Fibroblast of peridontal ligament (primary cell): ENCODE measurements around the gene CACNA1F.
"Not testable (repeated sequence)": the region's sequence is repeated elsewhere in the genome, so short reads cannot be mapped to it uniquely, and the experiment has no call there.

Experiments used
- DNase-seq: peaks from one replicate; pipeline ENCODE4 v3.0.0-alpha.2; 2010; ENCODE audit errors: extremely low read depth

Gene CACNA1F

GRCh38 chrX:49176421-49177326, 56.5 kb downstream of the CACNA1F start:
- DNase-seq: no peak

- no peak for DNase-seq
Observed at GRCh38 chrX:49175435-49176274, 57.5 kb downstream of the CACNA1F start.

- DNase-seq: no peak
Observed at GRCh38 chrX:49174723-49175122, 58.4 kb downstream of the CACNA1F start.

GRCh38 chrX:49173544-49173943, 59.6 kb downstream of the CACNA1F start:
- not testable (repeated sequence) for DNase-seq

- no peak for DNase-seq
Observed at GRCh38 chrX:49172280-49172780, 60.8 kb downstream of the CACNA1F start.

GRCh38 chrX:49171752-49172279, 61.3 kb downstream of the CACNA1F start, which contains the start of gene PLP2:
Gene PLP2 (plus strand): TSS chrX:49171898. CDS start chrX:49172001, 103 bp downstream.
- no peak for DNase-seq

- no peak for DNase-seq
Observed at GRCh38 chrX:49167740-49168108, 65.4 kb downstream of the CACNA1F start.

GRCh38 chrX:49166914-49167739, 66.0 kb downstream of the CACNA1F start:
- peak; percentile 81 for DNase-seq

GRCh38 chrX:49165901-49166881, 66.9 kb downstream of the CACNA1F start:
- peak; percentile 49 for DNase-seq

GRCh38 chrX:49164589-49165360, 68.4 kb downstream of the CACNA1F start:
- DNase-seq: no peak

GRCh38 chrX:49163555-49164419, 69.4 kb downstream of the CACNA1F start:
- peak; percentile 74 for DNase-seq

GRCh38 chrX:49162620-49163019, 70.5 kb downstream of the CACNA1F start, which contains the start of gene MAGIX:
Gene MAGIX (plus strand): TSS chrX:49162758. CDS start chrX:49162890, 132 bp downstream.
- DNase-seq: no peak

GRCh38 chrX:49161632-49162031, 71.5 kb downstream of the CACNA1F start:
- DNase-seq: no peak

GRCh38 chrX:49160908-49161307, 72.2 kb downstream of the CACNA1F start:
- DNase-seq: no peak

GRCh38 chrX:49157194-49157593, 75.9 kb downstream of the CACNA1F start:
- DNase-seq: no peak

GRCh38 chrX:49155900-49156837, 77.0 kb downstream of the CACNA1F start:
- peak; percentile 84 for DNase-seq
